Measurements from ENCODE around the gene CYP2D6.

GRCh38 chr22:42156121-42156520 lies 25.5 kb upstream of the CYP2D6 start:
- TF ChIP-seq CTCF (IDR thresholded peaks at IDR 0.05): no peak
- no peak for TF ChIP-seq POLR2A (IDR thresholded peaks at IDR 0.05)
- no peak for TF ChIP-seq POLR2AphosphoS5 (IDR thresholded peaks at IDR 0.05)
- no peak for TF ChIP-seq EP300 (IDR thresholded peaks at IDR 0.05; ENCODE audit: low read depth)

Measured in transverse colon (tissue), 4 donors.